NT2/D1 (cell line): ENCODE measurements around the gene LPCAT2.
A peak's percentile ranks its signal among the peaks of the same experiment; 100 is the strongest.

Experiments
- DNase-seq: peaks from one replicate; pipeline ENCODE4 v3.0.0-alpha.2; 2011; ENCODE audit warnings: low read depth, low spot score
- H3K27me3 ChIP-seq: 2 replicates; pipeline ENCODE4 v1.6.0; 2011; ENCODE audit warnings: mild to moderate bottlenecking; ENCODE audit not compliant: insufficient read length, insufficient read depth
- H3K36me3 ChIP-seq: 2 replicates; pipeline ENCODE4 v1.6.1; 2011; ENCODE audit warnings: mild to moderate bottlenecking, low read length, mixed read lengths; ENCODE audit not compliant: insufficient read depth, insufficient read length
- H3K4me1 ChIP-seq: 2 replicates; pipeline ENCODE4 v1.5.1; 2011; ENCODE audit not compliant: insufficient read depth, insufficient read length
- H3K4me3 ChIP-seq: 2 replicates; pipeline ENCODE4 v1.5.1; 2011; ENCODE audit warnings: low read depth; ENCODE audit not compliant: insufficient read length
- H3K9ac ChIP-seq: 2 replicates; pipeline ENCODE4 v1.6.0; 2011; ENCODE audit warnings: low read depth; ENCODE audit not compliant: insufficient read length
- H3K9me3 ChIP-seq: 2 replicates; pipeline ENCODE4 v1.5.1; 2011; ENCODE audit warnings: mild to moderate bottlenecking, low read length; ENCODE audit not compliant: insufficient read depth
- SUZ12 ChIP-seq: IDR thresholded peaks from 2 replicates; pipeline ENCODE4 v1.6.1; 2011; ENCODE audit not compliant: insufficient read length, insufficient read depth; ENCODE audit errors: extremely low read depth
- YY1 ChIP-seq: IDR thresholded peaks from 2 replicates; pipeline ENCODE4 v1.6.1; 2011; ENCODE audit not compliant: insufficient read length, insufficient read depth
- ZNF274 ChIP-seq: IDR thresholded peaks from 2 replicates; pipeline ENCODE4 v1.6.1; 2011; ENCODE audit warnings: mild to moderate bottlenecking, low read depth, low read length

The LPCAT2 gene

GRCh38 chr16:55506083-55506482 lies 2.8 kb upstream of the LPCAT2 start:
- no peaks in the 10 kb centered on the region for H3K9me3 ChIP-seq
- H3K4me3 ChIP-seq = no peak overlapping the region
- H3K36me3 ChIP-seq = peaks cover 70% of the 10 kb centered on the region
- no peaks in the 10 kb centered on the region for H3K27me3 ChIP-seq
- TF ChIP-seq ZNF274 (no peak), YY1 (no peak), SUZ12 (no peak)
- no peak for DNase-seq
- no peak overlapping the region for H3K9ac ChIP-seq
- H3K4me1 ChIP-seq = peaks cover 8% of the 10 kb centered on the region

- Histone ChIP-seq H3K27me3 (no peaks in the 10 kb centered on the region), H3K9ac (no peak overlapping the region), H3K9me3 (peaks cover 2% of the 10 kb centered on the region), H3K36me3 (peaks cover 64% of the 10 kb centered on the region), H3K4me3 (no peak overlapping the region), H3K4me1 (peaks cover 8% of the 10 kb centered on the region)
- no peak for TF ChIP-seq ZNF274
- TF ChIP-seq YY1 = no peak
- no peak for TF ChIP-seq SUZ12
- no peak for DNase-seq
These were observed 2.2 kb upstream of the LPCAT2 start for GRCh38 chr16:55506708-55507107.

GRCh38 chr16:55508271-55508921 lies 476 bp upstream of the LPCAT2 start:
- Histone ChIP-seq H3K27me3 (no peaks in the 10 kb centered on the region), H3K9me3 (peaks cover 18% of the 10 kb centered on the region), H3K36me3 (peaks cover 55% of the 10 kb centered on the region), H3K4me3 (peak overlapping the region; percentile 67), H3K4me1 (peaks cover 2% of the 10 kb centered on the region), H3K9ac (no peak overlapping the region)
- TF ChIP-seq YY1 (no peak), SUZ12 (no peak), ZNF274 (no peak)
- no peak for DNase-seq

DNA sequence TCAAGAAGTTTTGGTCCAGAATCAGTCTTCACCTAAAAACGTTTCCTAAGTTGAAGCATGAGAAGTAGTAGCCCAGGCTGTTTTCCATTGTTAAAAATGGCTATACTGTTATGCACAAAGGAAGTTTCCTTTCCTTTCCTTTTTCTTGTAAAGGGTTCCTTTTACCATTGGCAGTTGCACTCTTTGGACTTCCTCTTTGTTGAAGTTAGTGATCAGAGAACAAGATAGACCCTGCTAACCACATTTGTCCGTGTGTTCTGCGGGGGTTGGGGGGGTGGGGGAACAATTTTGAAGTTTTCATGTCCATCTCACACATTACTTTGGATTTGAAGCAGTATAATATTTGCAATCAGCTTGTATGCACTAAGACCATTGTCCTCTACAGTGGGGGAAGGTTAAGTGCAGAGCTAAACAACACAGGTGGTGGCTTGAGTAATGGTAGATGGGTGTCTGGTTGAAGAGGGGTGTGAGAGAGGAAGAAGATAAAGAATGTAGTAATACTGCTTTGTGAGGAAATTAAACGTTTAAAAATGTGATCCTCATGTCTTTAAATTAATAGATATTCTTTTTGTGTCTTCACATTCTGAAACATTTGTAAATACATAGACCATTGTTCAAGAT lies 1.4 kb downstream of the LPCAT2 start:
- H3K9me3 ChIP-seq = peaks cover 23% of the 10 kb centered on the region
- H3K4me1 ChIP-seq = peaks cover 2% of the 10 kb centered on the region
- TF ChIP-seq SUZ12 = no peak
- no peak for TF ChIP-seq ZNF274
- TF ChIP-seq YY1 = no peak
- peak overlapping the region; percentile 67 for H3K4me3 ChIP-seq
- H3K9ac ChIP-seq = peak overlapping the region; percentile 78
- no peaks in the 10 kb centered on the region for H3K27me3 ChIP-seq
- peaks cover 43% of the 10 kb centered on the region for H3K36me3 ChIP-seq
- no peak for DNase-seq

- peaks cover 18% of the 10 kb centered on the region for H3K36me3 ChIP-seq
- TF ChIP-seq SUZ12 (no peak), YY1 (no peak), ZNF274 (no peak)
- DNase-seq = no peak
These were observed 4.1 kb downstream of the LPCAT2 start for GRCh38 chr16:55512941-55513340.

DNA sequence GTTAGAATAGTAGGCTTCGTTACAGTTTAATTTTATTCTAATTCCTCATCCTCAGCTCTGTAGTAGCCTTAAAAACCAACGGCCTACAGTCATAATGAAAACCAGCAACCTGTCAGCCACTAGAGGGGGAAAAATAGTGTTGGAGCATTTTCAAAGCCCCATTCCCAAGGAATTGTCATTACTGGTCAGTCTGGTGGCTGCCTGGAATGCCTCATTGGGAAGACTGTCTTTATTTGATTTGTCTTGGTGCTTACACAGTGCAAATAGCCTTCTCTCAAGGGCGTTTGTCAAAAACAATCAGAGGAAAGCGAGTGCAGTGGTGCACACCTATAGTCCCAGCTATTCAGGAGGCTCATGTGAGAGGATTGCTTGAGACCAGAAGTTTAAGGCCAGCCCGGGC lies 4.7 kb downstream of the LPCAT2 start:
- no peaks in the 10 kb centered on the region for H3K27me3 ChIP-seq
- DNase-seq = no peak

More at GRCh38 chr16:55512941-55513340, 4.1 kb downstream of the LPCAT2 start:
- peaks cover 31% of the 10 kb centered on the region for H3K9me3 ChIP-seq
- H3K4me3 ChIP-seq = no peak overlapping the region
- H3K4me1 ChIP-seq = peaks cover 2% of the 10 kb centered on the region
- H3K9ac ChIP-seq = no peak overlapping the region
- H3K27me3 ChIP-seq = no peaks in the 10 kb centered on the region

DNA sequence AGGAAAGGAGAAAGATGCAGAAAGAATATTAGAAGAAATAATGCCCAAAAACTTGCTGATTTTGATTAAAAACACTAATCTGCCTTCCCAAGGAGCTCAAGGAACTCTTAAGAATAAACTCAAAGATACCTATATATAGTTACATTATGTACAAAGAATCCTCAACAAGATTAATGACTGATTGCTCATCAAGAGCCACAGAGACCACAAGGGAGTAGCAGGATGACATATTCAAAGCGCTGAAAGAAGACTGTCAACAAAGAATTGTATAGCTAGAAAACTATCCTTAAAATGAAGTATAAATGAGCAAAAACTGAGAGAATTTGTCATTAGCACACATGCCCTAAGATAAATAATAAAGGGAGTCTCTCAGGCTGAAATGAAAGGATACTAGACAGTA lies 6.2 kb downstream of the LPCAT2 start:
- peaks cover 39% of the 10 kb centered on the region for H3K9me3 ChIP-seq

More for the DNA sequence above, 4.7 kb downstream of the LPCAT2 start:
- H3K9me3 ChIP-seq = peaks cover 38% of the 10 kb centered on the region
- H3K4me1 ChIP-seq = peaks cover 2% of the 10 kb centered on the region
- no peak overlapping the region for H3K4me3 ChIP-seq
- TF ChIP-seq YY1 = no peak
- no peak for TF ChIP-seq SUZ12
- TF ChIP-seq ZNF274 = no peak
- peaks cover 11% of the 10 kb centered on the region for H3K36me3 ChIP-seq
- H3K9ac ChIP-seq = no peak overlapping the region

GRCh38 chr16:55521792-55522191 lies 12.9 kb downstream of the LPCAT2 start:
- H3K27me3 ChIP-seq = no peaks in the 10 kb centered on the region
- DNase-seq = no peak
- peaks cover 41% of the 10 kb centered on the region for H3K9me3 ChIP-seq
- no peak for TF ChIP-seq YY1
- no peak for TF ChIP-seq SUZ12
- no peak for TF ChIP-seq ZNF274
- H3K36me3 ChIP-seq = no peaks in the 10 kb centered on the region
- no peak overlapping the region for H3K9ac ChIP-seq
- H3K4me3 ChIP-seq = no peak overlapping the region
- no peaks in the 10 kb centered on the region for H3K4me1 ChIP-seq

More for the DNA sequence above, 6.2 kb downstream of the LPCAT2 start:
- no peaks in the 10 kb centered on the region for H3K27me3 ChIP-seq
- no peak overlapping the region for H3K4me3 ChIP-seq
- no peak for TF ChIP-seq YY1
- TF ChIP-seq SUZ12 = no peak
- TF ChIP-seq ZNF274 = no peak
- H3K4me1 ChIP-seq = peaks cover under 1% of the 10 kb centered on the region
- peaks cover 10% of the 10 kb centered on the region for H3K36me3 ChIP-seq
- H3K9ac ChIP-seq = no peak overlapping the region
- no peak for DNase-seq
